Activated CD4-positive, alpha-beta T cell treated with anti-CD3 and anti-CD28 coated beads, Interleukin-2, amount 50 U/mL, for 24 hours (primary cell): ENCODE data around the gene RAN.
A peak's percentile ranks its signal among the peaks of the same experiment; 100 is the strongest.
"Not testable (repeated sequence)": the region's sequence is repeated elsewhere in the genome, so short reads cannot be mapped to it uniquely, and the experiment has no call there.

Source experiments
- DNase-seq, 2 donors: peaks; one replicate each; pipeline ENCODE4 v3.0.0-alpha.2; 2020; ENCODE audit warnings: low read depth in 1 of 2, low spot score in 1 of 2

Gene RAN

DNA sequence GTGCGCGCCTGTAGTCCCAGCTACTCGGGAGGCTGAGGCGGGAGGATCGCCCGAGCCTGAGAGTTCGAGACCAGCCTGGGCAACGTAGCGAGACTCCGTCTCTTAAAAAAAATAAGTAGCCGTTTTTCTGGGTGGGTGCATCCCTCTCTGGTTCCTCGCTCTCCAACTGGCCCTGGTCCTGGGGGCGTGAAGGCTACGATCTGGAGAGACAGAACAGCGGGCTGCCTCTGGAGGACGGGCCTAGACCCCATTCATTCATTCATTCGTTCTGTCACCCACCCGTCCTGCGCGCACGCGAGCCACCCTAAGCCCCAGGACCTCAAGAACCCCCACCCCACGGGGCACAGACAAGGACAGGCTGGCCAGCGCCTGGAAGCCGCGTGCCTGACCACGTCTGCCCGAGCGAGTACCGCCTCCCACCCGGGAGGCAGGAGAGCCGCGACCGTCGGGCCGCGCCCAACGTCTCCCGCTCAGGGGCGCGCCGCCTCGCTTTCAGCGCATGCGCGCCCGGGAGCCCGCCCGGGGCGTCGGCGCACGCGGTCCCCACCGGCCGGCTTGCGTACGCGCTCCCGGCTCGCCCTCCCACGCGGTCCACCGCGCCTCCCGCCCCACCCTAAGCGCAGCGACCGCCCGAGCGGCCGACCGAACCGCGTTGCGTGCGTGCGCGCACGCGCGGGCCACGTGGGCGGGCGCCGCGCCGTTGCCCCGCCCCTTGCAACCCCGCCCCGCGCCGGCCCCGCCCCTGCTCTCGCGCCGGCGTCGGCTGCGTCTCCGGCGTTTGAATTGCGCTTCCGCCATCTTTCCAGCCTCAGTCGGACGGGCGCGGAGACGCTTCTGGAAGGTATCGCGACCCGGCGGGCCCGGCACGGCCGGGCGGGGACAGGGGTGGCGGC is at the start of gene RAN:
Gene RAN, plus strand, starts transcription at position 781 of the 893 bp plus-strand sequence. CDS start 528 bp downstream, outside the sequence.
- DNase-seq = peak; percentile 87 to 92

DNA sequence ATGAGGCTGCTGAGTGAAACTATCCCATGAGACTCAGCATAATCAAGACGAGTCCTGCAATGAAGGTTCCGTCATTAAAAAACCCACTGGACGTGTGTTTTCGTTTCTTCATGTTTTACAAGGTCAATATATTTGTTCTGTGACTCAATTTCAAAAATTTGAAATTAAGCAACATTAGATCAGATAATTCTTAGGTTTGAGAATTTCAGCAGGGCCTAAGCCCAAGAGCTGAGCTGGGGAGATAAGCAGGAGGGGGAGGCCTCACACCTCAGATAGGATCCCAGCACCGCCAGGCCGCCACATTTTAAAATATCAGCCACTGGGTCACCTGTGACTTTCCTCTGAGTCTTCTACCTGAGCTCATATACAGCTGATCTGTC is 46.1 kb upstream of the RAN start:
- DNase-seq = no peak

DNA sequence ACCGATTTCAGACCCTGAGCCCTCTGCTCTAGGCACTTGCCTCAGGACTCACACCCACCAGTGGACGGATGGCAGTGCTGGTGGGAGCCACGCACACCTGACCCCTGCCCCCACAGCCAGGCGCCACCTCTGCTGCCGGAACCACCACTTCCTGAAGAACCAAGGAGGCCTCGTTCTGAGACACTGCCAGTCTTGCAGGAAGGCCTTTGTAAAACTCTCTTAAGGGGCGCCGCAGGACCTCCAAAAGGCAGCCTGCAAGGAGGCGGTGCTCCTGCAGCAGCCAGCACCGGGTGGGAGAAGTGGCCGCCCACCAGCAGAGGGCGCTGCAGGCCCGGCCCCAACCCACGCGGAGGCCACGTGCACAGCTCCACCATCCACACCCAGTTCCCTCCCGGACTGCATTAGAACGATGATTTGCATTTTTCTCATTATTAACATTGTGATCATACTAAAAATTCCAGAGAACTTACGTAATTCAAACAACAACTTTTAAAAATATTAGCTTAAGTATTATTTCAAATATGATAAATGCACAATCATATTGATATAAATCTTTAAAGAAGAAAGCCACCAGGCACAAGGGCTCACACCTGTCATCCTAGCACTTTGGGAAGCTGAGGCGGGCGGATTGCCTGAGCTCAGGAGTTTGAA is 45.6 kb upstream of the RAN start:
- peak; percentile 55 to 56 for DNase-seq

DNA sequence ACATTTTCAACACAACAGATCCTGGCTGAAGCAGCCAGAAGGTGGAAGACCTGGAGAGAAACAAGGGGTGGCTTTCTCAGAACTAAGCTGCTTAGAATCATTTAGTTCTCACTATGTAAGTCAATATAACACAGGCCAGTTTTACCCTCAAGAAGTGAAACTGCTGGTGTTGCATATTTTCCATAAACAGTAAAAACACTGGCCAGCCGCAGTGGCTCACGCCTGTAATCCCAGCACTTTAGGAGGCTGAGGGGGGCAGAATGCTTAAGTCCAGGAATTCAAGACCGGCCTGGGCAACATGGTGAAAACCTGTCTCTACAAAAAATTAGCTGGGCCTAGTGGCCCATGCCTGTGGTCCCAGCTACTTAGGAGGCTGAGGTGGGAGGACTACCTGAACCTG is 44.4 kb upstream of the RAN start:
- DNase-seq = no peak

DNA sequence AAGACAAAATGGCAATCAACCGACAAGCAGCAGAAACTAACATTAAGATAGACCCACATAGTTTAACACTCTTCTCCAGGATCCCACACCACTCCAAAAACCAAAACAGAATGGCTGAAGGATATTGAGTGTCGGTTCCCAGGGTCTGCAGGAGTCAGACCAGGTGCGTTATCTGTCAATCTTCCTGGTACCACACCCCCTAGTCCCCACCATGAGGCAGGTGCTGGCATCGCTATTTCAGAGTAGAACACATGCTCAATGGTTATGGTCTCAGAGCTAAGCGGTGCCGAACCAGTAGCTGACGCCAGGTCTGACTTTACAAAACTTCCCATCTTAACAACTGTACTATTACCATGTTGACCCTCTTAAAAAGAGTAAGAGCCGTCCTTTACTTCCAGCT is 43.0 kb upstream of the RAN start:
- DNase-seq = no peak

DNA sequence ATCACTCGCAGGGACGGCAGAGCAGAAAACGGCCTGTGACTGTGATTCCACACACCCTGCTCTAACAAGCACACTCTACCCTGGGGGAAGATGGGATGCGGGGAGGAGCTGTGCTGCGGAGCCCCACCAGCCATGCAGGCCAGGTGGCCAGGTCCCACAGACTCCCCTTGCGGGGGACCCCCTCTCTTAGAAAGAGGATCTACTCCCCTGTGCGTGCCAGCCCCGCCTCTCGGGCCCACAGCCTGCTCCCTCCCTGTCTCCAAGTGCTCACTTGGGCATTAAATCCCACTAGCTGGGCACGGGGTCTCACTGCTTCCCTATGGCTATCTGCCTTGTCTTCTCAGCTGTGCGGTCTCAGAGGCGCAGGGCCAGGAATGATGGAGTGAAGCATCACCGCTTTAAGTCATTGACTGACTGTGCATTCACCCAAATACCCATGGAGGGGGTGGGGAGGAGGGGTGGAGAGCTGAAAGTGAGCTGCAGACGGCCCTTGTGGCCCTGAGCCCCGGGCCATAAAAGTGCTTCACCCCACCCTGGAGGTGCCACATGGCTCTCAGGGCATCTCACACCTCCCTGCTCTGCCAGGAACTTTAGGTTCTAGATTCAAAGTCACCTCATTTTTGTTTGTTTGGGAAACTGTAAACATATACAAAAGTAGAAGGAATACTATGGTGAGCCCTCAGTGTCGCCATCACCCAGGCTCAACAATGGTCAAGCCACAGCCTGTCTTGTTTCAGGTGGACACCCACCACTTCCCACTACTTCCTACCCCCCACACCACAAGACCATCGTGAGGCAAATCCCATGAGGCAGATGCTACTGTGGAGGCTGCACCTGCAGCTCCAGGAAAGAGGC is 42.2 kb upstream of the RAN start:
- DNase-seq = no peak

DNA sequence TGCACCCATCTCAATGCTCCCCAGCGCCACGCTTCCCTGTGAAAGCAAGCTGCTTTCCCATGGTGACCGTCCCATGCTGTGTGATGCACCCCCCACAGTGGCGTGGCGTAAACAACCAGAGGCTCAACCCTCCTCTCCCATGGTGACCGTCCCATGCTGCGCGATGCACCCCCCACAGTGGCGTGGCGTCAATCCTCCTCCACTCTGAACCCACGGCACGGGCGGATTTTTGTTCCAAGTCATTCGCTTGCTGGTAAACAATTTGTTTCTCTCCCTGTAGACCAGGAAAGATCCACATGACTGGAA is 41.7 kb upstream of the RAN start:
- DNase-seq = no peak

DNA sequence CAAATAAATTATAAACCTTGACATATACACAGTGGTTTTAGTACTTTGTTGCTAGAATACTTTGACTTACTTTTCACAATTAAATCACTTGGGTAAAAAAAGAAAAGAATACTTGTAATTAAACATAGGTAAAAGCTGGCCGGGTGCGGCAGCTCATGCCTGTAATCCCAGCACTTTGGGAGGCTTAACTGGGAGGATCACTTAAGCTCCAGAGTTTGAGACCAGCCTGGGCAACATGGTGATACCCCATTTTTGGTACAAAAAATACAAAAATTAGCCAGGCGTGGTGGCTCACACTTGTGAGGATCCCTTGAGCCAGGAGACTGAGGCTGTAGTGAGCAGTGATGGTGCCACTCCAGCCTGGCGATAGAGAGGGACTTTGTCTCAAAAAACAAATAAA is 40.6 kb upstream of the RAN start:
- no peak for DNase-seq

DNA sequence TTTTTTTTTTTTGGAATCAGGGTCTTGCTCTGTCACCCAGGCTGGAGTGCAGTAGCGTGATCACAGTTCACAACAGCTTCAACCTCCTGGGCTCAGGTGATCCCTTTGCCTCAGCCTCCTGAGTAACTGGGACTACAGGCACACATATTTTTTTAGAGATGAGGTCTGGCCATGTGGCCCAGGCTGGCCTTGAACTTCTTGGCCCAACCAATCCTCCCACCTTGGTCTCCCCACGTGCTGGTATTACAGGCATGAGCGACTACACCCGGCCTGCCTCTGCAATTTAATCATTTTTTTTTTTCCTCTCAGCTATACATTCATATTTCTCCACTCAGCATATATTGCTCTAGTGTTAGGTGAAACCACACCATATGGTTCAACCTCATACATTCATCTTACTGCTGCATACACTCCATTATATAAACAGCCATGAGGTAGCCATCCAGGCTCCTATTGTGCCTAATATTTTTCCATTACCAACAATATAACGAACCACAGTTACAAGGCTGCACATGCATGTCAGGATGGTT is 39.9 kb upstream of the RAN start:
- DNase-seq = no peak

DNA sequence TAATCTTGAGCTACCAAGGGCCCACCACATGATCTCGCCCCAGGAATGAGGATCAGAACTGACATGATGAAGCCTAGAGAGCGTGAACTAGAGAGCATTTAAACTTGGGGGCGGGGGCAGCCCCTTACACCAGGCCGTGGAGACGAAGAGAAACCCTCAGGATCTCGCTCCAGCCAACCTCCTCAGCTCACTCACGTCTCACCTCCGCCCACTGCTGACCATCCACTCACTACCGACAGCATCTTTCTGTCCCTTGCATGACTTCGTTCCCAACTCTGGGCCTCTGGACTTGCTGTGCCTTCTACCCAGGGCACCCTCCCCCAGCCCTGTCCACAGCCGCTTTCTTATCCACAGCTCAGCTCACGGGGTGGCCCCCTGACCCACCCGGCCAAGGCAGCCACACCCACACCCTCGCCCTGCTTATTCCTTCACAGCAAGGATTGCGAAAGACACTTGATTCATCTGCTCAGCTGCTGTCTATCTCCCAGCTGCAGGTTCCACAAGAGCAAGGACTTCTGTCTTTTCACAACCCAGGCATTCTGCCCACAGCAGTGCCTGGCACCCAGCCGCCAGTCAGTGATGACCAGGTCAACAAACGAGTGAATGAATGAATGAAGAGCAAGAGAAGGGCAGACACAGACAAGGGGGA is 39.2 kb upstream of the RAN start:
- DNase-seq = no peak

DNA sequence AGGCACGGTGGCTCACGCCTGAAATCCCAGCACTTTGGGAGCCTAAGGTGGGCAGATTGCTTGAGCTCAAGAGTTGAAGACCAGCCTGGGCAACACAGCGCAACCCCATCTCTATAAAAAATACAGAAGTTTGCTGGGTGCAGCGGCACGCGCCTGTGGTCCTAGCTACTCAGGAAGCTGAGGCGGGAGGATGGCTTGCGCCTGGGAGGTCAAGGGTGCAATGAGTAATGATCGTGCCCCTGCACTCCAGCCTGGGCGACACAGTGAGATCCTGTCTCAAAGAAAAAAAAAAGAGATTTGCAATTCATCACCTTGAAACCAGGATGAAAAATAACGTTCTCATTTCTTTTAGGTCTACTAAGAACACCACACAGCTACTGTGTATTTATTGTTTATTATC is 36.9 kb upstream of the RAN start:
- no peak for DNase-seq

DNA sequence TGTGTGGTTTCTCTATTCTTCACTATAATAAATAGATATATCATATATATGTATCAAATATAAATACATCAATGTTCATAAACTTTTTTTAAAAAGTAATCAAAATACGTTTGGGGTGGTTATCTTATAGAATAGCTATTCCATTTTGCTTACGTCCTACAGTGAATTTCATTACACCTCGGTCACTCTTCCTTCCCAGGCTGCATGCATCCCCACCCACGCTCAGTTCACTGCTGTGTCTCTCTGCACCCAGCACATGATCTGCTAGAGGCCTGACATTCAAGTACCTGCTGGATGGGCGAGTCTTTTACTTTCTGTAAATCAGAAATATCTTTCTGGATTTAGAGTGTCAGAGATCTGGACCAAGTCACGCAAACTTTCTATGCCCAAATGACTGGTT is 36.4 kb upstream of the RAN start:
- DNase-seq = no peak

DNA sequence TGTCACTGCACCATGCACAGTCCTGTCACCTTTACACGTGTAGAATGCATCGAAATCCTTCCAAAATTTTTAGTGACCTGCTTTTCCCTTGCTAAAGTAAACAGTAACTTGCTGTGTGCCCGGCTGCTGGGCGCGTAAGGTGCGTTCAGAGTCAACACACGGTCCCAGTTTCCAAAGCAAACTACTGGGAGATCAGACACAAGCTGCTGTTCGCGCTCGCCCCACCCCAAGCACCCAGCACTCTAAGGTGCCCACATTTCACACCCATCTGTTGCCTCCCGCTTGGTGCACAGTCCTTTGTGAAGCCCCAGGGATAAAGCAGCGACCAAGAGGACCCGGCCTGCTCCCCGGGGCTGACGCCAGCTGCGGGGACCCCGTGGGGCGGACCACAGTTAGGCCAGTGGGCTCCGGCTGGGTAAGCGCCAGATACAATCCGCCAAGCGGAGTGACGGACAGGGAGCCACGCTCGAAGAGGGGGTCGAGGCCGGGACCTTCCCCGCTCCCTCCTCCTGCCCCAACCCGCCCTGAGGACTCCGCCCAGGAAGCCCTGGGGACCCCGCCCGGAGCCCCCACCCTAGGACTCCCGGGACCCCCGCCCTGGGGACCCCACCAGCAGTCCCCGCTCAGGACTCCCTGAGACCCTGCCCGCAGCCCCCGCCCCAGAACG is 33.4 kb upstream of the RAN start:
- DNase-seq = no peak

DNA sequence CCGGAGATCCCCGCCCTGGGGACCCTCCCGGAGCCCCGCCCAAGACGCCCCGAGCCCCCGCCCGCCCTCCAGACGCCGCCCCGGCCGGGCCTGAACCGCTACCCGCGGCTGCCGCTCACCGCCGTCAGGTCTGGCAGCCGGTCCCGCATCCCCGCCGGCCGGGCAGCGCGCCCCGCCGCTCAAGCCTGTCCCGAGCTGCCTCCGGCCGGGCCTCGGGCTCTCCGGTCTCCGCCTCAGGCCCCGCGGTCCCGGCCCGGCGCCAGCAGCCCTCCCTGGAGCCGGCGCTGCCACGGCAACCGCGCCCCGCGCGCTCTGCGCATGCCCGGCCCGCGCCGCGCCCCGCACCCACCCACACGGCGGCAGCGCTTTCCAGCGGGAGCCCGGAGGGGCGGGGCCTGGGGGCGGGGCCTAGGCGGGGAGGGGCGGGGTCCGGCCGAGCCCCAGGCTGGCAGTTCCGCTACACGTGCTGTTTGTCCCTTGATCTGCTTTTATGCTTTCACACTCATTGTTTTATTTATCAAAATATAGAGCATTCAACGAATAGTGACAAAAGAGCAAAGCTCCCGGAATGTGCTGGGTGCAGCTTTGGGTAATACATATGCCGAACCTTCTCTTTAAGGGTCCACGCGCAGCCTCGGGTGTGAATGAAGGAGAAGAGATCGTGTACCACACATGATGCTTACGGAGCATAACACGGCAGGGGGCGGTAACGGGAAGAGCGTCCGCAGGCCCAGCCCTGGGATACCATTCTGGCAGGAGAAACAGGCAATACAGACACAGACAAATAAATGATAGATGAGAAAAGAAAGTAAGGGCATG is 32.7 kb upstream of the RAN start, which contains the start of gene STX2:
Gene STX2, minus strand, starts transcription at position 300 of the 819 bp plus-strand sequence. Its CDS starts 151 bp downstream, at position 149.
- peak; percentile 81 to 84 for DNase-seq

DNA sequence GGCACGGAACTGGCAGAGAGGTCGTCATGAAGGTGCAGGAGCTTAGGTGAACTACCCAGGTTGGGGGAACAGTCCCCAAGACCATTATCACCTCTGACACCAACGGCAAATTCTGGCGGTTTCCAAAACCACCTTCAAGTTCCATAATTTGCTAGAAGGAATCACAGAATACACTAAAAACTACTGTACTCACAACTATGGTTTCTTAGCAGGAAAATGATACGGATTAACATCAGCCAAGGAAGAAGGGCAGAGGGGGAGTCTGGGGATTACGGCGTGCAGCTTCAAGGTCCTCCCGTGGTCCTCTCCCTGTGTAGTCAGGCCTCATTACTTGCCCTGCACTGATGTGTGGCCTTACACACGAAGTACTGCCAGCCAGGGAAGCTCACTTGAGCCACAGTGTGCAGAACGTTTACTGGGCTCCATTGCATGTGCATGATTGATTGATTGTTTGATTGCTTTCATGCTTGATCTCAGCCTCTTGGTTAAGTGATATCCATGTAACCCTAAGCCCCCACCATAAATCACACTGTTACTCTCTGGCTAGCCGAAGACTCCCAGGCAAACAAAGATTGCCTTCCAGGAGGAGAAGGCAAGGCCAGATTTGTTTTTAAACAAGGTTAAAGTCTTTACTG is 32.0 kb upstream of the RAN start:
- DNase-seq = no peak

DNA sequence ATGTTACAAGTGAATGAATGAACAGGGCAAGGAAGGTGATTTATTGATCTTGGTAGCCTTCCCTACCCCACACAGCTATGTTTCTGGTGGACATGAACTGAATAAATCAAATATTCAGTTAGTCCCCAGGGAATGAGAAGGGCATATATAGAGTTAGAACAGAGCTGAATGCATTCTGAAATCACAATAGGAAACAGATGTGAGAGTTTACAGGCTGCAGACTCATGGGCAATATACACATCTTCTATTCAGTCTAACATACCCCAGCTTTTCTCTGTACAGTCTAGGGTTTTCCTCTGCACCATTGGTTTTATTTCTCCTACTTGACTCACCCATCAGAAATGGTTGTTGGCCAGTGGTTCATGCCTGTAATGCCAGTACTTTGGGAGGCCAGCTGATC is 25.5 kb upstream of the RAN start:
- no peak for DNase-seq

DNA sequence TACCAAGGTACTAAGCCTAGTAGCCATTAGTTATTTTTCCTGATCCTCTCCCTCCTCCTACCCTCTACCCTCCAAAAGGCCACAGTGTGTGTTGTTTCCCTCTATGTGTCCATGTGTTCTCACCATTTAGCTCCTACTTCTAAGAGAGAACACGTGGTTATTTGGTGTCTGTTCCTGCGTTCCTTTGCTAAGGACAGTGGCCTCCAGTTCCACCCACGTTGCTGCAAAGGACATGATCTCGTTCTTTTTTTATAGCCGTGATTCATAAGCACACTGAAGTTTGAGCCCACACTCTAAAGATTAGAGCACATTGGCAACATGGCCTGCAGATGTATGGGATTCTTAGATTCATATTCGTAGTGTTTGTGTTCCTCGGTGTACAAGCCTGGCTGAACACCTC is 24.8 kb upstream of the RAN start:
- DNase-seq = no peak

DNA sequence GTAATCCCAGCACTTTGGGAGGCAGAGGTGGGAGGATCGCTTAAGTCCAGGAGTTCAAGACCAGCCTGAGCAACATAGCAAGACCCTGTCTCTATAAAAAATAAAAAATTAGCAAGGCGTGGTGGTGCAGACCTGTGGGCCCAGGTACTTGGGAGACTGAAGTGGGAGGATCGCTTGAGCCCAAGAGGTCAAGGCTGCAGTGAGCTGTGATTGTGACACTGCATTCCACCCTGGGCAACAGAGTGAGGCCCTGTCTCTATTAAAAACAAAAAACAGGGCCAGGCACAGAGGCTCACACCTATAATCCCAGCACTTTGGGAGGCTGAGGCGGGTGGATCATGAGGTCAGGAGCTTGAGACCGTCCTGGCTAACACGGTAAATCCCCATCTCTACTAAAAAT is 23.8 kb upstream of the RAN start:
- not testable (repeated sequence) for DNase-seq

DNA sequence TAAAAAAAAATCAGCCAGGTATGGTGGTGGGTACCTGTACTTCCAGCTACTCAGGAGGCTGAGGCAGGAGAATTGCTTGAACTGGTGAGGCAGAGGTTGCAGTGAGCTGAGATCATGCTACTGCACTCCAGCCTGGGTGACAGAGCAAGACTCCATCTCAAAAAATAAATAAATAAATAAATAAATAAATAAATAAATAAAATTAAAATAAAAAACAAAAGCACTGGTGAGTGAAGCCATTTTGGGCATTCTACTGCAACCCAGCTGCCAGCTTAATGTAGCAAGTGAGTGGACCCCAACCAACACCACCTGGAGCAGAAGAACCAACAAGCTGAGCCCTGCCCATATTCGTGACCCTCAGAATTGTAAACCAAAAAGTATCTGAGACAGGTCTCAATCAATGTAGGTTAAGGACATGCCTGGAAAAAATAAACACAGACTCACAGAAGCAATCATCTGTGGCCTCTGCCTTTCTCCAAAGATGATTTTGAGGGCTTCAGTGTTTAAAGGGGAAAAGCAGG is 23.0 kb upstream of the RAN start:
- not testable (repeated sequence) for DNase-seq
